Measurements from ENCODE around the gene PPP6C.
"Not testable (repeated sequence)": the region's sequence is repeated elsewhere in the genome, so short reads cannot be mapped to it uniquely, and the experiment has no call there.

The PPP6C gene

GRCh38 chr9:125180876-125181275 lies 8.7 kb downstream of the PPP6C start:
- no peak for DNase-seq

- DNase-seq: not testable (repeated sequence)
Measured at GRCh38 chr9:125179776-125180175, 9.8 kb downstream of the PPP6C start.

- DNase-seq: no peak
Measured at GRCh38 chr9:125177888-125178287, 11.7 kb downstream of the PPP6C start.

GRCh38 chr9:125176636-125177035 lies 13.0 kb downstream of the PPP6C start:
- no peak for DNase-seq

GRCh38 chr9:125172031-125172755 lies 17.4 kb downstream of the PPP6C start:
- DNase-seq: no peak

- DNase-seq: no peak
Measured at GRCh38 chr9:125169895-125170294, 19.7 kb downstream of the PPP6C start.

GRCh38 chr9:125166762-125167161 lies 22.8 kb downstream of the PPP6C start:
- no peak for DNase-seq

- not testable (repeated sequence) for DNase-seq
Measured at GRCh38 chr9:125162891-125163290, 26.7 kb downstream of the PPP6C start.

- no peak for DNase-seq
Measured at GRCh38 chr9:125161284-125161918, 28.2 kb downstream of the PPP6C start.

- no peak for DNase-seq
Measured at GRCh38 chr9:125160750-125161149, 28.9 kb downstream of the PPP6C start.

- DNase-seq: no peak
Measured at GRCh38 chr9:125156551-125156950, 33.1 kb downstream of the PPP6C start.

GRCh38 chr9:125153712-125154367 lies 35.8 kb downstream of the PPP6C start:
- no peak for DNase-seq

- no peak for DNase-seq
Measured at GRCh38 chr9:125151730-125152129, 37.9 kb downstream of the PPP6C start.

- DNase-seq: no peak
Measured at GRCh38 chr9:125150349-125151245, 39.0 kb downstream of the PPP6C start.

GRCh38 chr9:125147401-125147951 lies 42.1 kb downstream of the PPP6C start:
- DNase-seq: no peak

GRCh38 chr9:125146247-125146646 lies 43.4 kb downstream of the PPP6C start:
- DNase-seq: peak; percentile 1

- DNase-seq: no peak
Measured at GRCh38 chr9:125145425-125145824, 44.2 kb downstream of the PPP6C start.

- peak; percentile 99 for DNase-seq
Measured at GRCh38 chr9:125143377-125144090, 46.1 kb downstream of the PPP6C start, which contains the start of gene SCAI. Gene SCAI, minus strand, starts transcription at chr9:125143528. Its CDS starts 91 bp downstream, at chr9:125143437.

- peak; percentile 11 for DNase-seq
Measured at GRCh38 chr9:125142560-125143376, 46.8 kb downstream of the PPP6C start.

GRCh38 chr9:125141751-125142150 lies 47.9 kb downstream of the PPP6C start:
- no peak for DNase-seq

- no peak for DNase-seq
Measured at GRCh38 chr9:125141251-125141650, 48.4 kb downstream of the PPP6C start.

All from CD4-positive, alpha-beta T cell treated with Interleukin-17A for 1 hour (primary cell).